ENCODE data around the gene PTPRF.

PTPRF gene

DNA sequence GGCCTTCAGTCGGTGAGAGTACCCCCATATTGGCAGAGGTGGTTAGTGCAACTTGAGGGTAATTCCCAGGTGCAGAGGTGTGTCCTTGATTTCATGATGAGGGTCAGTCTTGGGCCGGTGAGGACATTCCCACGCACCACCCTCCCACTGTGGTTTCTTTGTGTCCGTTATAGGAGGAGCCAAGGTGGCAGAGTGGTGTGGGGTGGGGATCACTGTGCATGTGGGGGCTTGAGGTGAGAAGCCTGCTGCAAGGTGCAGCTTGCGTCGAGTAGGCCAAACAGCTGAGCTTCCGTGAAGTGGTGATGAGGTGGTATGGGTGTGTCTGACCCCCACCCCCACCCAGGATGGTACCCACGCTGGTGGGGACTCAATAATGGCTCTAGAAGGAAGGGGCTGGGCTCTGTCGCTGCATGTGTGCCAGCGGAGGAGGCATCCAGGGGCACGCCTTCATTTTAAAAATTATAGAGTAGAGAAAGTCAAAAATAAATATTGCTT is 6.2 kb downstream of the PTPRF start:
- H3K4me3 ChIP-seq (ENCODE audit: low read length): no peak overlapping the region
- no peak for DNase-seq (ENCODE audit: low read depth)
- TF ChIP-seq CTCF (conservative IDR thresholded peaks at IDR 0.05; ENCODE audit: low read length): no peak

GRCh38 chr1:43537423-43538142 is 6.9 kb downstream of the PTPRF start:
- no peak for DNase-seq (ENCODE audit: low read depth)
- TF ChIP-seq CTCF (conservative IDR thresholded peaks at IDR 0.05; ENCODE audit: low read length): no peak
- H3K4me3 ChIP-seq (ENCODE audit: low read length): no peak overlapping the region

DNA sequence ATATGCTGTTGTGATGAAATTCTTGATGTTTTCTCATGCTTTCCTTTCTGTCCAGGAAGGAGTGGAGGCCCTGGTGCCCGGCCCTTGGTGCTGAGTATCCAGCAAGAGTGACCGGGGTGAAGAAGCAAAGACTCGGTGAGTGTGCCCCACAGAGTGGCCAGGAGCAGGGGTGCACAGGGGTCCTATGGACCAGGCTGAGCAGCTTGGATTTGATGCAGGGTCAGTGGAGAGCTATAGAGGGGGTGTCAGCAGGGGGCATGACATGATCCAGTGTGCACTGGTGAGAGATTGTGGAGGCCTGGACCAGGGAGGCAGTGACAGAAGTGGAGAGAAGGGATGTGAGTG is 7.4 kb downstream of the PTPRF start:
- no peak for TF ChIP-seq CTCF (conservative IDR thresholded peaks at IDR 0.05; ENCODE audit: low read length)
- DNase-seq (ENCODE audit: low read depth): no peak
- no peak overlapping the region for H3K4me3 ChIP-seq (ENCODE audit: low read length)

DNA sequence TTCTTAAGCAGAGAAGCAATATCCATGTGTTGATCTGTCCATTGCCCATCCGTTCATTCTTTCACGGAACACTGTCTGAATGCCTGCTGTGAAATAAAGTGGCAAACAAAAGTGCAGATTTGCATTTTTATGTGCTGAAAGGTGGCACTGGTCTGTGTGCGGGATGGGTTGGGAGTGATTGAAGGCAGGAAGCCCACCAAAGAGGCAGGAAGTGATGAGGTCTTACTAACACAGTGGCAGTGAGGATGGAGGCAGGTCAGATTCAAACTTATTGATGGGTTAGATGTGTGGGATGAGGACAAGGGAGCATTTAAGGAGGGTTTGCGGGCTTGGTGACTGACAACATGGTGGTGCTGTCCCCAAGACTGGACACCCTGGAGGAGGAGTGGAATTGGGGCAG is 8.3 kb downstream of the PTPRF start:
- no peak overlapping the region for H3K4me3 ChIP-seq (ENCODE audit: low read length)
- DNase-seq (ENCODE audit: low read depth): no peak
- no peak for TF ChIP-seq CTCF (conservative IDR thresholded peaks at IDR 0.05; ENCODE audit: low read length)

DNA sequence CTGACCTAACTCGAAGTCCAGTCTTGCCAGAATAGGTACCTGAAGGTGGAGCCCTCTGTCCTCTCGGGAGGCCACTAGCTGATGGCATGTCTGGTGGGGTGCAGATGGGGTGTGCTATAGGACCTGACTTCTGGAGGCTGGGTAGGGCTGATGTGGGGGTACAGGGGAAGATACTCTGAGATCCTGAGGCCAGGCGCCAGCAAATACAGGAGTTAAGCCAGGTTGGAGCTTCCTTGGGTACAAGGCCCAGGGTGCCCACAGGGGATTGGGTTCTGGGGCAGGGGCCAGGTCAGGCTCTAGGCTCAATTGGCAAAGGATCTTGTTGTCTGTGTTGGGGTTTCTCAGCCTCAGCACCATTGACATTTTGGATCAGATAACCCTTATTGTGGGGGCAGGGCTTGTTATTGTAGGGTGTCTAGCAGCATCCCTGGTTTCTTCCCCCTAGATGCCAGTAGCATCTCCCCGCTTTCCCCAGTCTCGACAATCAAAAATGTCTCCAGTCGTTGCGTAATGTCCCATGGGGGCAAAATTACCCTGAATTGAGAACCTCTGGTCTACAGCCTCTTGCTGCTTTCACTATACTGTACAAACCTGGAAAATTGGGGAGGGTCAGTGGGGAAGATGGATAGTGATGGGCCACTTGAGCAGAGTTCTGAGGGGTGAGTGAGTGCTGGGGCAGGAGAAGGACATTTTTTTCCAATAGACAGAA is 9.2 kb downstream of the PTPRF start:
- no peak overlapping the region for H3K4me3 ChIP-seq (ENCODE audit: low read length)
- no peak for DNase-seq (ENCODE audit: low read depth)
- TF ChIP-seq CTCF (conservative IDR thresholded peaks at IDR 0.05; ENCODE audit: low read length): no peak

DNA sequence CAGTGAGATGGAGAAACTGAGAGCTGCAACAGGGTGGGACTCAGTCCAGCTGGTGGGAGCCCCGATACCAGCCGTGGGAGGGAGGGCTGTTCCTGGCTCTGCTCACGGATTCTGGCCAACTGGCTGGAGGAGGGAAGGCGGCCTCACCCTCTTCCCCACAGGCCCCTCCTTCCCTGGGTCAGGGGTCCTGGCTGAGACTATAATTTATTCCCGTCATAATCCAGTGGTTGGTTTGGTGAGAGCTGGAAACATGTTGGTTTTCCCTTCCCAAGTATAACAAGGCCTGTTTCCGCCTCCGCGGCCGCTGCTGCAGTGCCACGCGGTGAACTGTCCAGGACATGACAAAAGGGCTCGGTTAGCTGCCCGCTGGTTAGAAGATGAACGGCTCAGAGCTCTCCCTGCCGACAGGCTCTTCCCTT is 10.0 kb downstream of the PTPRF start:
- TF ChIP-seq CTCF (conservative IDR thresholded peaks at IDR 0.05; ENCODE audit: low read length): no peak
- H3K4me3 ChIP-seq (ENCODE audit: low read length): no peak overlapping the region
- DNase-seq (ENCODE audit: low read depth): peak; percentile 60

DNA sequence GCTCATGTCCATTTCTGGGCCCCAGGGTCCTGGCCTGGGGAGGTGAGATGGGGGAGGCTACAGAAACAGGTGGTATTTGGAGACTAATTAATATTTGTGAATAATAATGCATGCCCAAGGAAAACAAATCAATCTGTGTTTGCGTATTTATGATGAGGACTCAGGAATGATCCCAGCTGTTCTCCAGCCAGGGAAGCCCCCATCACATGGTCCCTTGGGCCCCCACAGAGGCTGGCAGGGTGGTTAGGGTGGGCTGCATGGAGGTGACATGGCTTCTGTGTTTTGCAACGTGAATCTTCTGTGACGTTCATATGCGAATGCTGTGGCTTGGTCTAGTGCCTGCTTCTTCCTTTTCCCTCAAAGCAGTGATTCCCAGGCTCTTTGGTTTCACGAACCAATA is 10.5 kb downstream of the PTPRF start:
- no peak for DNase-seq (ENCODE audit: low read depth)
- no peak for TF ChIP-seq CTCF (conservative IDR thresholded peaks at IDR 0.05; ENCODE audit: low read length)
- H3K4me3 ChIP-seq (ENCODE audit: low read length): no peak overlapping the region

Measured in AG10803 (cell line).